D721Med (cell line): ENCODE results near the gene ULK3.

ENCODE experiments used
- DNase-seq: peaks from one replicate; pipeline ENCODE4 v3.0.0; 2011; ENCODE audit warnings: low spot score; ENCODE audit not compliant: insufficient read length
- FAIRE-seq: peaks from 2 replicates; lab custom pipeline; 2011; peaks lifted over from hg19 to GRCh38; lab: Jason Lieb, UNC
- CTCF ChIP-seq: IDR thresholded peaks from 2 replicates; pipeline ENCODE4 v1.5.1; 2012; ENCODE audit warnings: mild to moderate bottlenecking, control low read depth; ENCODE audit not compliant: insufficient read depth; ENCODE audit errors: missing control alignments

The ULK3 gene

GRCh38 chr15:74835312-74835823 lies 7.6 kb downstream of the ULK3 start:
- peak; percentile 83 for TF ChIP-seq CTCF
- FAIRE-seq (no peak), DNase-seq (peak; percentile 86)

- DNase-seq (no peak), FAIRE-seq (no peak)
- TF ChIP-seq CTCF: no peak
Measured at GRCh38 chr15:74833376-74834107, 9.4 kb downstream of the ULK3 start.

GRCh38 chr15:74832826-74833225 lies 10.1 kb downstream of the ULK3 start:
- TF ChIP-seq CTCF: no peak
- no peak for FAIRE-seq
- DNase-seq: no peak

- TF ChIP-seq CTCF: no peak
- DNase-seq (no peak), FAIRE-seq (no peak)
Measured at GRCh38 chr15:74831813-74832495, 11.0 kb downstream of the ULK3 start.

- TF ChIP-seq CTCF: no peak
- no peak for DNase-seq
- FAIRE-seq: no peak
Measured at GRCh38 chr15:74830868-74831267, 12.1 kb downstream of the ULK3 start.

GRCh38 chr15:74829991-74830390 lies 13.0 kb downstream of the ULK3 start:
- no peak for TF ChIP-seq CTCF
- FAIRE-seq: no peak
- no peak for DNase-seq

- FAIRE-seq: no peak
Measured at GRCh38 chr15:74829486-74829885, 13.5 kb downstream of the ULK3 start.

More at GRCh38 chr15:74829486-74829885, 13.5 kb downstream of the ULK3 start:
- no peak for DNase-seq
- no peak for TF ChIP-seq CTCF
